HepG2 (cell line): ENCODE measurements around the gene ST7L. TPM values are rescaled to one million over a fixed set of nuclear protein-coding genes. Genes with fewer than 3 reads are reported as not detected.

Source experiments
- FOXM1 ChIP-seq: sonication (generic); formaldehyde crosslinking; IDR thresholded peaks from 2 replicates; pipeline ENCODE4 v1.5.0; 2020; ENCODE audit warnings: missing genetic modification reagents
- KAT8 ChIP-seq: IDR thresholded peaks from 2 replicates; pipeline ENCODE4 v1.6.1; 2016; ENCODE audit warnings: missing genetic modification reagents, missing compliant biosample characterization
- MLLT10 ChIP-seq: sonication (generic); formaldehyde crosslinking; IDR thresholded peaks from 2 replicates; pipeline ENCODE4 v1.4.0; 2020; ENCODE audit warnings: missing genetic modification reagents
- RBAK ChIP-seq: sonication (generic); formaldehyde crosslinking; IDR thresholded peaks from 2 replicates; pipeline ENCODE4 v1.5.1; 2020; ENCODE audit warnings: mild to moderate bottlenecking, missing genetic modification reagents
- SATB2 ChIP-seq: sonication (generic); formaldehyde crosslinking; IDR thresholded peaks from 2 replicates; pipeline ENCODE4 v1.5.0; 2020; ENCODE audit warnings: missing genetic modification reagents
- TOPORS ChIP-seq: sonication (generic); formaldehyde crosslinking; IDR thresholded peaks from 2 replicates; pipeline ENCODE4 v1.8.0; 2023; ENCODE audit warnings: mild to moderate bottlenecking, missing genetic modification reagents
- YEATS4 ChIP-seq: sonication (generic); formaldehyde crosslinking; IDR thresholded peaks from 2 replicates; pipeline ENCODE4 v1.4.0; 2020; ENCODE audit warnings: missing genetic modification reagents, borderline replicate concordance
- ZNF224 ChIP-seq: sonication (generic); formaldehyde crosslinking; IDR thresholded peaks from 2 replicates; pipeline ENCODE4 v1.5.0; 2020; ENCODE audit warnings: mild to moderate bottlenecking, missing genetic modification reagents
- ZNF768 ChIP-seq: sonication (generic); formaldehyde crosslinking; IDR thresholded peaks from 2 replicates; pipeline ENCODE4 v1.4.0; 2020; ENCODE audit warnings: missing genetic modification reagents
- polyA plus RNA-seq, 8 experiments: library from polyadenylated mRNA; depleted of rRNA in 3 of 8; stranded (reverse) in 7 of 8; unstranded in 1 of 8; fragments of >200 nt; fragmentation: Illumina TruSeq in 4 of 8; extraction: Trizol in 4 of 8; gene quantifications; 2 replicates each; pipeline versions ENCODE4 v1.2.1 to v1.2.3, GENCODE V29; 2011 to 2016; ENCODE audit warnings: low read depth in 4 of 8, missing spikeins in 1 of 8, mixed read lengths in 1 of 8; ENCODE audit not compliant: insufficient read depth in 1 of 8
- total RNA-seq, 5 experiments: library from RNA; depleted of rRNA; stranded (reverse); fragments of >200 nt; fragmentation: Illumina TruSeq; extraction: Trizol; gene quantifications; 2 replicates each; pipeline ENCODE4 v1.2.3, GENCODE V29; 2016; ENCODE audit warnings: low read depth in 1 of 5
- TF ChIP-seq, protein P1 (sequence below): sonication (generic); formaldehyde crosslinking; IDR thresholded peaks from 2 replicates; pipeline ENCODE4 v1.5.0; 2020; ENCODE audit warnings: mild to moderate bottlenecking, missing genetic modification reagents
- TF ChIP-seq, protein P2 (sequence below): sonication (generic); formaldehyde crosslinking; IDR thresholded peaks from 2 replicates; pipeline ENCODE4 v1.5.0; 2020; ENCODE audit warnings: mild to moderate bottlenecking, missing genetic modification reagents, borderline replicate concordance
- TF ChIP-seq, protein P3 (sequence below): IDR thresholded peaks from 2 replicates; pipeline ENCODE4 v1.6.1; 2016; ENCODE audit warnings: low read depth, control low read depth
- TF ChIP-seq, protein P4 (sequence below): sonication (generic); formaldehyde crosslinking; IDR thresholded peaks from 2 replicates; pipeline ENCODE4 v1.5.1; 2020; ENCODE audit warnings: mild to moderate bottlenecking, missing genetic modification reagents, moderate library complexity

ST7L gene
- total and polyA plus RNA-seq, 2 of the 13 experiments (the other 11 are each of a cell fraction or from before 2014, with no cell fraction given): 8.6 to 19.9 TPM

DNA sequence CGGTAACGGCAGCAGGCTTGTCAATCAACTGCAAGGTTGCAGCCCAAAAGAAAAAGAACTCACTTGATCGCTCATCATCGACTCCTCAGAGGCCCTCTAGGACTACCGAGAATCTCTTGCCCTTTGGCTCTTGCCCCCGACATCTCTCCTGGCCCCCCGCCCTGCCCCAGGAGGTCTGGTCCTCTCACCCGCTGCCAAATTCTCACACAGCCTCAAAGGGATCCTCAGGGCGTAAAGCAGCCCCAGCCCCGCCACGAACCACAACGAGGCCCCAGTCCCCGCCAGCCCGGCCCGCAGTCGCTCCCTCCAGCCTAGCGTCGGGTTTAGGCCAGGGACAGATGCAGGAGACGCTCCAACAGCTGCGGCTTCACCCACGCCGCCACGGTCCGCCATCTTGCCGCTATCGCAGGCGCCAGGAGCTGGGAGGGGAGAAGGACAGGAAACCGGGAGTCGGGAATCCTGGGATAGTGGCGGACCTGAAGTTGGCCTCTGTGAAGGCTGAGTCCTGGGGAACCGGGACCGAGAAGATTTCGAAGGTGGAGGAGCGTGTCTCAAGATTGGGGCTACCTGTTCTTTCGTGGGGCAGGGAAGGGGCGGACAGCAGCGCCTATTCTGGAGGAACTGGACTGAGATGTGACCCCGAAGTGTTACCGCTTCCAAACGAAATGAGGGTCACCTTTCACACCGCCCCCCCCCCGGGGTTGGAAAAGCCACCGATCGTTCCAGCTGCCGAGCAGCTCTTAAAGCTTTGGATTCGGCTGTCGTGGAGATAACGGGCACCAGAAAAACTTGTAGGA is at the start of gene ST7L (continued):
- TF ChIP-seq, protein P1, sequence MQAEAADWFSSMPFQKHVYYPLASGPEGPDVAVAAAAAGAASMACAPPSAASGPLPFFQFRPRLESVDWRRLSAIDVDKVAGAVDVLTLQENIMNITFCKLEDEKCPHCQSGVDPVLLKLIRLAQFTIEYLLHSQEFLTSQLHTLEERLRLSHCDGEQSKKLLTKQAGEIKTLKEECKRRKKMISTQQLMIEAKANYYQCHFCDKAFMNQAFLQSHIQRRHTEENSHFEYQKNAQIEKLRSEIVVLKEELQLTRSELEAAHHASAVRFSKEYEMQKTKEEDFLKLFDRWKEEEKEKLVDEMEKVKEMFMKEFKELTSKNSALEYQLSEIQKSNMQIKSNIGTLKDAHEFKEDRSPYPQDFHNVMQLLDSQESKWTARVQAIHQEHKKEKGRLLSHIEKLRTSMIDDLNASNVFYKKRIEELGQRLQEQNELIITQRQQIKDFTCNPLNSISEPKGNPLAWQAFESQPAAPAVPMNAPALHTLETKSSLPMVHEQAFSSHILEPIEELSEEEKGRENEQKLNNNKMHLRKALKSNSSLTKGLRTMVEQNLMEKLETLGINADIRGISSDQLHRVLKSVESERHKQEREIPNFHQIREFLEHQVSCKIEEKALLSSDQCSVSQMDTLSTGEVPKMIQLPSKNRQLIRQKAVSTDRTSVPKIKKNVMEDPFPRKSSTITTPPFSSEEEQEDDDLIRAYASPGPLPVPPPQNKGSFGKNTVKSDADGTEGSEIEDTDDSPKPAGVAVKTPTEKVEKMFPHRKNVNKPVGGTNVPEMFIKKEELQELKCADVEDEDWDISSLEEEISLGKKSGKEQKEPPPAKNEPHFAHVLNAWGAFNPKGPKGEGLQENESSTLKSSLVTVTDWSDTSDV: peak; percentile 64; the same call in 1 of the 2 replicates
- TF ChIP-seq ZNF768 (CRISPR knock-in tag) (peak; percentile 51; the same call in 1 of the 2 replicates), YEATS4 (CRISPR knock-in tag) (peak; percentile 75), RBAK (CRISPR knock-in tag) (no peak), MLLT10 (CRISPR knock-in tag) (no peak), FOXM1 (no peak), KAT8 (CRISPR knock-in tag) (peak; percentile 74; the same call in 1 of the 2 replicates), TOPORS (no peak), ZNF224 (no peak), SATB2 (CRISPR knock-in tag) (no peak)
- TF ChIP-seq, protein P2, sequence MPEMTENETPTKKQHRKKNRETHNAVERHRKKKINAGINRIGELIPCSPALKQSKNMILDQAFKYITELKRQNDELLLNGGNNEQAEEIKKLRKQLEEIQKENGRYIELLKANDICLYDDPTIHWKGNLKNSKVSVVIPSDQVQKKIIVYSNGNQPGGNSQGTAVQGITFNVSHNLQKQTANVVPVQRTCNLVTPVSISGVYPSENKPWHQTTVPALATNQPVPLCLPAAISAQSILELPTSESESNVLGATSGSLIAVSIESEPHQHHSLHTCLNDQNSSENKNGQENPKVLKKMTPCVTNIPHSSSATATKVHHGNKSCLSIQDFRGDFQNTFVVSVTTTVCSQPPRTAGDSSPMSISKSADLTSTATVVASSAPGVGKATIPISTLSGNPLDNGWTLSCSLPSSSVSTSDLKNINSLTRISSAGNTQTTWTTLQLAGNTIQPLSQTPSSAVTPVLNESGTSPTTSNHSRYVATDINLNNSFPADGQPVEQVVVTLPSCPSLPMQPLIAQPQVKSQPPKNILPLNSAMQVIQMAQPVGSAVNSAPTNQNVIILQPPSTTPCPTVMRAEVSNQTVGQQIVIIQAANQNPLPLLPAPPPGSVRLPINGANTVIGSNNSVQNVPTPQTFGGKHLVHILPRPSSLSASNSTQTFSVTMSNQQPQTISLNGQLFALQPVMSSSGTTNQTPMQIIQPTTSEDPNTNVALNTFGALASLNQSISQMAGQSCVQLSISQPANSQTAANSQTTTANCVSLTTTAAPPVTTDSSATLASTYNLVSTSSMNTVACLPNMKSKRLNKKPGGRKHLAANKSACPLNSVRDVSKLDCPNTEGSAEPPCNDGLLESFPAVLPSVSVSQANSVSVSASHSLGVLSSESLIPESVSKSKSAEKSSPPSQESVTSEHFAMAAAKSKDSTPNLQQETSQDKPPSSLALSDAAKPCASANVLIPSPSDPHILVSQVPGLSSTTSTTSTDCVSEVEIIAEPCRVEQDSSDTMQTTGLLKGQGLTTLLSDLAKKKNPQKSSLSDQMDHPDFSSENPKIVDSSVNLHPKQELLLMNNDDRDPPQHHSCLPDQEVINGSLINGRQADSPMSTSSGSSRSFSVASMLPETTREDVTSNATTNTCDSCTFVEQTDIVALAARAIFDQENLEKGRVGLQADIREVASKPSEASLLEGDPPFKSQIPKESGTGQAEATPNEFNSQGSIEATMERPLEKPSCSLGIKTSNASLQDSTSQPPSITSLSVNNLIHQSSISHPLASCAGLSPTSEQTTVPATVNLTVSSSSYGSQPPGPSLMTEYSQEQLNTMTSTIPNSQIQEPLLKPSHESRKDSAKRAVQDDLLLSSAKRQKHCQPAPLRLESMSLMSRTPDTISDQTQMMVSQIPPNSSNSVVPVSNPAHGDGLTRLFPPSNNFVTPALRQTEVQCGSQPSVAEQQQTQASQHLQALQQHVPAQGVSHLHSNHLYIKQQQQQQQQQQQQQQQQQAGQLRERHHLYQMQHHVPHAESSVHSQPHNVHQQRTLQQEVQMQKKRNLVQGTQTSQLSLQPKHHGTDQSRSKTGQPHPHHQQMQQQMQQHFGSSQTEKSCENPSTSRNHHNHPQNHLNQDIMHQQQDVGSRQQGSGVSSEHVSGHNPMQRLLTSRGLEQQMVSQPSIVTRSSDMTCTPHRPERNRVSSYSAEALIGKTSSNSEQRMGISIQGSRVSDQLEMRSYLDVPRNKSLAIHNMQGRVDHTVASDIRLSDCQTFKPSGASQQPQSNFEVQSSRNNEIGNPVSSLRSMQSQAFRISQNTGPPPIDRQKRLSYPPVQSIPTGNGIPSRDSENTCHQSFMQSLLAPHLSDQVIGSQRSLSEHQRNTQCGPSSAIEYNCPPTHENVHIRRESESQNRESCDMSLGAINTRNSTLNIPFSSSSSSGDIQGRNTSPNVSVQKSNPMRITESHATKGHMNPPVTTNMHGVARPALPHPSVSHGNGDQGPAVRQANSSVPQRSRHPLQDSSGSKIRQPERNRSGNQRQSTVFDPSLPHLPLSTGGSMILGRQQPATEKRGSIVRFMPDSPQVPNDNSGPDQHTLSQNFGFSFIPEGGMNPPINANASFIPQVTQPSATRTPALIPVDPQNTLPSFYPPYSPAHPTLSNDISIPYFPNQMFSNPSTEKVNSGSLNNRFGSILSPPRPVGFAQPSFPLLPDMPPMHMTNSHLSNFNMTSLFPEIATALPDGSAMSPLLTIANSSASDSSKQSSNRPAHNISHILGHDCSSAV: no peak
- TF ChIP-seq, protein P3, sequence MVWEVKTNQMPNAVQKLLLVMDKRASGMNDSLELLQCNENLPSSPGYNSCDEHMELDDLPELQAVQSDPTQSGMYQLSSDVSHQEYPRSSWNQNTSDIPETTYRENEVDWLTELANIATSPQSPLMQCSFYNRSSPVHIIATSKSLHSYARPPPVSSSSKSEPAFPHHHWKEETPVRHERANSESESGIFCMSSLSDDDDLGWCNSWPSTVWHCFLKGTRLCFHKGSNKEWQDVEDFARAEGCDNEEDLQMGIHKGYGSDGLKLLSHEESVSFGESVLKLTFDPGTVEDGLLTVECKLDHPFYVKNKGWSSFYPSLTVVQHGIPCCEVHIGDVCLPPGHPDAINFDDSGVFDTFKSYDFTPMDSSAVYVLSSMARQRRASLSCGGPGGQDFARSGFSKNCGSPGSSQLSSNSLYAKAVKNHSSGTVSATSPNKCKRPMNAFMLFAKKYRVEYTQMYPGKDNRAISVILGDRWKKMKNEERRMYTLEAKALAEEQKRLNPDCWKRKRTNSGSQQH (CRISPR knock-in tag): peak; percentile 38; the same call in 1 of the 2 replicates
- TF ChIP-seq, protein P4, sequence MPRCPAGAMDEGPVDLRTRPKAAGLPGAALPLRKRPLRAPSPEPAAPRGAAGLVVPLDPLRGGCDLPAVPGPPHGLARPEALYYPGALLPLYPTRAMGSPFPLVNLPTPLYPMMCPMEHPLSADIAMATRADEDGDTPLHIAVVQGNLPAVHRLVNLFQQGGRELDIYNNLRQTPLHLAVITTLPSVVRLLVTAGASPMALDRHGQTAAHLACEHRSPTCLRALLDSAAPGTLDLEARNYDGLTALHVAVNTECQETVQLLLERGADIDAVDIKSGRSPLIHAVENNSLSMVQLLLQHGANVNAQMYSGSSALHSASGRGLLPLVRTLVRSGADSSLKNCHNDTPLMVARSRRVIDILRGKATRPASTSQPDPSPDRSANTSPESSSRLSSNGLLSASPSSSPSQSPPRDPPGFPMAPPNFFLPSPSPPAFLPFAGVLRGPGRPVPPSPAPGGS: no peak
